Bone marrow (tissue), 2 donors: ENCODE data around the gene SDK2.
"Not testable (repeated sequence)": the region's sequence is repeated elsewhere in the genome, so short reads cannot be mapped to it uniquely, and the experiment has no call there.

Source experiments
- DNase-seq, 2 donors: peaks; one replicate each; lab custom pipeline; 2025; lab: John Stamatoyannopoulos, UW

Gene SDK2

DNA sequence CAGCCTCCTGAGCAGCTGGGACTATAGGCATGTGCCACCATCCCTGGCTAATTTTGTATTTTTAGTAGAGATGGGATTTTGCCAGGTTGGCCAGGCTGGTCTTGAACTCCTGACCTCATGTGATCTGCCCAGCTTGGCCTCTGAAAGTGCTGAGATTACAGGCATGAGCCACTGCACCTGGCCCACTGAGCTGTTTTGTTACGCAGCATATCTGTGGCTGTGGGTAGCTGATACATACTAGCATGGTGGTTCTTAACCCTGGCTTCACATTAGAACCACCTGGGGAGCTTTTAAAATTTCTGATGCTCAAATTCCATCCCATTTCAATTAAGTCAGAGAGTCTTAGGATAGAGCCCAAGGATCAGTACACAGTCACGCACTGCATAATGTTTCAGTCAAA is 190.8 kb downstream of the SDK2 start:
- not testable (repeated sequence) for DNase-seq

DNA sequence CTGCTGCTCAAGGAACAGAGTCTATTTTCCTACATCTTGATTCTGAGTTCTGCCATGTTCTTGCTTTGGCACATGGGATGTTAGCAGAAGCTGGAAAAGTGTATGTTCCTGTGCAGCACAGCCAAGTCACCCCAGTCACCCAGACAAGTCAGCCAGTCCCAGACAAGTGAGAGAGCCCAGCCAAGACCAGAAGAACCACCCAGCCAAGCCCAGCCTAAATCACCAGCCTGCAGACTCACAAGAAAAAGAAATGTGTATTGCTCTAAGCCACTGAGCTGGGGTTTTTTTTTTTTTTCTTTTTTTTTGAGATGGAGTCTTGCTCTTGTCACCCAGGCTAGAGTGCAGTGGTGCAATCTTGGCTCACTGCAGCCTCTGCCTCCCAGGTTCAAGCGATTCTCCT is 191.2 kb downstream of the SDK2 start:
- DNase-seq, result no peak

DNA sequence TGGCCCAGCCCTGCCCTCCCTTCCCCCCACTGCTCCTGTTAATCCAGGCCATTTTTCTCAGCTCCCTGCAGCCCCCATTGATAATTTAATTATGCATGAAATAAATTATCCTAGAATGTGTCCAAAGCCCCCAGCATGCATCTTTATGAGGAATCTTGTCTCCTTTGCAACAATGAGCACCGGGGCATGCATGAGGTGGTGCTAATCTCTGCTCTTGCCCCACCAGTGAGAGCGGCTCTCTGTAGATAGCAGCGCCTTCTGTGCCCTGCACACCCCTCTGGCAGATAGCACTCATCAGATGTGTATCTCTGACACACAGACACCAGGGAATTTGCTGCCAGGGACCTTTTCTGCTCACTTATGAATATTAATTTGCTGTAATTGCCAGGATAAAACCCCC is 192.2 kb downstream of the SDK2 start:
- no peak for DNase-seq

DNA sequence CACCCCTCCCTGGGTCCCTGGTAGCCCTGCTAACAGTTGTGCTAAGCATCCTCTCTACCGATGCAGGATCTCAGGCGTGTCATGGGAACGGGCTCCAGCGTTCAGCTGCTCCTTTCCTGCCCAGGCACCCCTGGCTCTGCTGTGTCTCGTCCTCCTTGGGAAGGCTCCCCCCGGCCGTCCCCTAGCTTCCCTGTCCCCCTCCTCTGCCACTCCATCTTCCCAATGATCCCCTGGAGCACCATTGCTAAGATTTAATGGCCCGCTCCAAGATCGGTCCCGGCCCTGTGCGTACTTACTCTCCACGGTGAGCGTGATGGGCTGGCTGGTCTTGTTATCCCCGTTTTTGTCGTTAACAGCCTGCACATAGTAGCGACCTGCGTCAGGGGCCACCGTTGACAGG is 196.9 kb downstream of the SDK2 start:
- no peak for DNase-seq

DNA sequence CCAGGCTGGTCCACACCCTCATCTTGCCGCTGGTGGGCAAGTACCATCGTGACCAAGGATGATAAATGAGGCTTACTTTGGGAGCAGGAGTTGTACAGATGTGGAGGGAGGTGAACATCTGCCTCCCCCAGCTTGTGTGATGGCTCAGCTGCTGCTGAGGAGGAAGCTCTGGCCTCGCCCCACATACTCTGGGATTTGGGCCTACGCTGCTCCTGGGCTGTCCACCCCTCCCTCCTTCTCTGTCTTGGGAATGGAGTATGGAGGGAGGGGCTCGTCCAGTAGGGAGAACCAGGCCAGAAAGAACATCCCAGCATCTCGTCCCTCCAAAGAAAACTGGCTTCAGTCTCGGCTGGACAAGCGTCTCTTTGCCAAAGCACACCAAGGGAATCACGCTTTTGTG is 197.6 kb downstream of the SDK2 start:
- no peak for DNase-seq

DNA sequence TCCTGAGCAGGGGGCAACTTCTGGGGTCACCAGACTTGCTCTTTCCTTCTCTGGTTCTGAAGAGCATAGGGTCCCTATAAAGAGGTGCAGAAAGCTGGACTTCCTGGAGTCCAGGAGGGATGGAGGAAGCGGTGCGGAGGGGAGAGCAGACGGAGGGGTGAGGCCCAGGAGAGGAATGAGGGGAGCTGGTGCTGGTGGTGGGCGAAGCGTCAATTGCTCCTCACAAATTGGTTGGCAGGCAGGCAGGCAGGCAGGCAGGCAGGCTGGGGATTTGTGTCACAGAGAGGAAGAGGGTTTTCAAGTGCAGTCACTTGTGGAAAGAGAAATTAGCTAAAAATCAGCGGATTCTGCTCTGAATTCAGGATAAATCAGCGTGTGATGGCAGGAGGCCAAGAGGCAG is 198.8 kb downstream of the SDK2 start:
- no peak for DNase-seq

DNA sequence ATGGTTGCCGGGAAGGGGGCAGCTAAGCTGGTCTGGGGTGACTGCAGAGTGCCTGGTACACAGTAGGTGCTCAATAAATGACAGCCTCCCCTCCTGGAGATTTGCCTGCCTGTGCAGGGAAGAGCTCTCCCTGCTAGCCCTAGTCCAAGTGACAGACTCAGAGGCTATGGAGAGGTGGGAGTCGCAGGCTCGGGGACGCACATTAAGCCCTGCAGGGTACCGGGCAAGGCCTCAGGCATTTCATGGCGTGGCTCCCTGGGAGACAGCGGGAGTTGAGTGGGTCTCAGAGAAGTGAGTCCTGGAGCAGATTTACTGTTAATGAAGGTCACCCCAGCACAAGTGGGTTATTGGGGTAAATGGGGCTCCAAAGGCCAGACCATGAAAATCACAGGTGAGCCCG is 200.2 kb downstream of the SDK2 start:
- no peak for DNase-seq

DNA sequence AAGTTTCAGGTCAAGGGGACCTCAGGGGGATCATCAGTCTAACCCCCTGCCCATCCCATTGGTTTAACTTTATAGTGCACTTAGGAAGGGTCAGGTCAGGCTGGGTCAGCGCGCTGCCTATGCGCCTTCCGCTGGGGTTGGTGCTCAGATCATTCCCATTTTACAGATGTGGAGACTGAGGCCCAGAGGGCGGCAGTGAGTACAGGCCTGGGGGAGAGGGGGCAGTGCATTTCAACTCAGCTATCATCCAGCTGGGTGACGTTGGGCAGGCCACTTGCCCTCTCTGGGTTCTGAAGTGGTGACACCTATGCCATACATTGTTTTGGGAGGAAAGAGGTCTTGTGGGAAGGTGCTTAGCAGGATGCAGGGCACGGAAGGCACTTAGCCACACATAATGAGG is 204.6 kb downstream of the SDK2 start:
- DNase-seq, result no peak

DNA sequence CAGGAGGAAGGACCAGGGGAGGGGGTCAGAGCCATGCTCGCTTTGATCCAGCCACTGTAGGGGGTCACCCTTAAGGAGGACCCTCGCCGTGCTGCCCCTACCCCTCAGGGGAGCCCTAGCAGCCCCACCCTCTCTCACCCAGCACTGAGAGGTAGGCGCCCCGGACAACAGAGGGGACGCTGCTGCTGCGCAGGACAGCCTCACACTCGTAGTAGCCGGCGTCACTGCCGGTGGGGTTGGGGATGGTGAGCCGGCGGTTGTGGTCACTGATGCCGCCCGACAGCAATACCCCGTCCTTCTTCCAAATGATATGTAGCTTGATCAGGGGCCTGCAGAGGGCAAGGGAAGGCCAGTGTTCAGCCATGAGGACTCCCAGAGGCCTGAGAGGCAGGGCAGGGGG is 206.4 kb downstream of the SDK2 start:
- no peak for DNase-seq

DNA sequence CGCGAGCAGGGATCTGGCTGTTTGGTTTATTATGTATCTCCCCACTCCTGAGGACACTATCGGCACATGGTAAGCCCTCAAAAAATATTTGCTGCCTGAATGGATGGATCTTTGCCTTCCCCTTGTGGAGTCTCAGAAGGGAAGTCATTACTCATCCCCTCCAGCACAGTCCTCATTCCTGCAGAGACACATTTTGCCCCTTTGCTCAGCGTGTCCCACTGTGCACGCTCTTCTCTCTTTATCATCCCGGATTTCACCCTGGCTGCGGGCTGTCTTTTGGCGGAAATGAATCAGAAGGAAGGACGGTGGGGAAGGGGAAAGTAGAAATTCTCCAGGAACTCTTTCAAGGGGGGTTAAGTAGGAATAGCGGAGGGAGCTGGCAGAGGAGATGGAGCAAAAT is 207.3 kb downstream of the SDK2 start:
- no peak for DNase-seq

DNA sequence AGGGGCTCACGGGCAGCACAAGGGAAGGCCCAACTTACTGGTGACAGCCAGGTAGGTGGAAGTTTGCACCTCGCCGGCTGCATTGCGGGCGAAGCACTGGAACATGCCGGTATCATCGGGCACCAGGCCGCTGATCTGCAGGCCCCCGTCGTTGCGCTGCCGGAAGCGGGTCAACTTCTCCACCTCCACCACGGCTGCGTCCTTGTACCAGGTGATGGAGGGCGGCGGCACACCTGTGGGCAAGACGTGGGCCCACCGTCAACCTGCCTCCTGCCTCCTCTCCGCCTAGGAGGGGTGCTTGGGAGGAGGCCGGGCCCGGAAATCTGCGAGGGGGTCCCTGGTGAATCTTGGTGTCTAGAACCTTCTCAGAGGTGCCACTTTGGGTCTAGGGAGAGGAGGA is 208.8 kb downstream of the SDK2 start:
- no peak for DNase-seq

DNA sequence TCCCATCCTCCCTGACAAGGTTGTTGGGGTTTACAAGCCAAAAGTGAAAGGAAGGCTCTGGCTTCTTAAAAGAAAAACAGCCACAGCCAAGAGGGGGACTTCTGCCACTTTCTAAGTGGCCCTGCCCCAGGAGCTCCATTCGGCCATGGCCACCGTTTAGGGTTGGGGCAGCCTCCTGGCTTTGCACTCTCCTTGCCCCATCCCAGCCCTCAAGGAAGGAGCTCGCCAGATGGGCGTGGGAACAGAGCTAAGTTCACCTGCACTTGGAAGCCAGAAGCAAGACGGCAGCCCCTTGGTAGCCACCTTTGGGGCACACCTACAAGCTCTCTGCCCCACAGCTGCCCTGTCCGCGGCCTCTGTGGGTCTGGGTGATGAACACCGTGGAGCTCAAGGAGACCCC is 210.1 kb downstream of the SDK2 start:
- no peak for DNase-seq

DNA sequence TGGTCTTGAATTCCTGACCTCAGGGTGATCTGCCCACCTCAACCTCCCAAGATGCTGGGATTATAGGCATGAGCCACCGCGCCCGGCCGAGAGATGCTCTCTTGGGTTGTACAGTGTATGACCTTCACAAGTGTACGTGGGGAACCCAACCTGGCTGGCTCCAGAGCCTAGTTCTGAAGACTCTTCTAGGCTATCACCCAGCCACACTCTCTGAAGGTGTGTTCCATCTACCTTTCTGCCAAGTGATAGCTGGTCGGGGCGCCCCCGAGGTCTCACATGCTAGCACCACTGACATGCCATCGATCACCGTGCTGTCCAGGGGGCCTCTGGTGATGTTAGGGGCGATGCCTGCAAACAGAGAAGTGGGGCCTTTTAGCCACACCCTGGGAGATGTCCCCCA is 210.7 kb downstream of the SDK2 start:
- no peak for DNase-seq

DNA sequence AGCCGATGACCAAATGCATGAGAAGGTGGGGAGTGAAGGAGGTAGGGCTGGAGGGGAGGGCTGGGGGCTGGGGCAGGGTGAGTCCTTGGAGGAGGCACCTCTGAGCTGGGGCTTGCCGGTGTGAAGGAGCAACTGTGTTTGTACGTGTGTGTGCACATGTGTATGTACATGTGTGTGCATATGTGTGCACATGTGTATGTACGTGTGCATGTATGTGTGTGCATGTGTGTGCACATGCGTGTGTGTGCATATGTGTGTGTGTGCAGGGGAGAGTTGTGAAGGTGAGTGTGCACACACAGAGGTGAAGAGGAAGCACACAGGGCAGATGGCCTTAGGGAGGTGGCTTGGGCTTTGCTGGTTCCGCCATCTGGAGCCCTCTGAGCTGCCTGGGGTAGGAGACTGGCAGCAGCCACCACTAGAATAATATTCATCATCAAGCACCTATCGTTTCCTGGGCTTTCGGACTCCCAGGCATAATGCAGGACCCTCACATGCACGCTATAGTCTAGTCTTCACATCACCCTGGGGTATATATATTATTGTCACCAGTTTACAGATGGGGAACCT is 211.5 kb downstream of the SDK2 start:
- no peak for DNase-seq

DNA sequence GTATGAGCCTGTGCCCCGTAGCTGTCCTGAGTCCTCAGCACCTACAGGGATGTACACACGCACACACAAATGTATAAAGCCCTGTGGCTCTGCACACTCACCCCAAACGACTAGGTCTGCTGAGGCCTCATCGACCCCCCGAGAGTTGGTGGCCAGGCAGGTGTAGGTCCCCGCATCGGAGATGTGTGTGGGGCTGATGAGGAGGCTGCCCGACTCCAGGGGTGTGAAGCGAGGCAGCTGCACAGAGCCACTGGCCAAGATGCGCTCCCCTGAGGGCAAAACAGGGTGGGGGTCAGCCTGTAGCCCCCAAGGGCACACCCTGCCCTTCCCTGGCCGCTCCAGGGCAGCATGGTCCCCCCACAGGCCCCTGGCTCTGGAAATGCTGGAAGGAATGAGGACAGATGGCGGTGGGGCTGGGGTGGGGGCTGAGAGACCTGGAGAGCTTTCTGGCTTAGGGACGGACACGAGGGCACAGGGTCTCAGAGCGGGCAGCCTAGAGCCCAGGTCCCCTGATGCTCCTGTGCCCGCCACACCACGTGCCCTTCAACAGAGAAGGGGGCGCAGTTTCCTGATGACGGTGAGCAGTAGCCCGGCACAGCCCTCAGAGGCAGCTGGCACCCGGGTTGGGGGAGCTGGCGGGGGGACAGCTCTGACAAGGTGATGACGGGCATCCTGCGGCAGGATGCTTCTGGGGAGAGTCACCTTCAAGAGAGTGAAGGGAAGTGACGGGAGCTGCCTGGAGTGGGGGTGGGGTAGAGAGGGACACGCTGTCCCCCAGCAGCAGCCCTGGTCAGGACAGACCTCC is 212.6 kb downstream of the SDK2 start:
- DNase-seq, result no peak

DNA sequence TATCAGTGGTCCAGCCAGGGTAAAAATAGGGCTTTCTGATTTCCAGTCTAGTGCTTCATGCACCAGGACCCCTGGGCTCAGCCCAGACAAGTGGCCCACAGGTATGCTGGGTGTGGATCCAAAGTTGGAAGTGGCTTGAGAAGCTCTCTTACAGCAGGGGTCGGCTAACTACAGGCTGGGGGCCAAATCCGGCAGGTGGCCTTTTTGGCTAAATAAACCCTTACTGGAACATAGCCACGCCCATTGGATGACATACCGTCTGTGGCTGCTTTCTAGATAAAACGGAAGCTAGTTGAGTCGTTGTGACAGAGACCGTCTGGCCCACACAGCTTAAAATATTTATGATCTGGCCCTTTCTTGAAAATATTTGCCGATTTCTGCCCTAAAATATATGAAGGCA is 213.4 kb downstream of the SDK2 start:
- peak; percentile 19 to 31 for DNase-seq

DNA sequence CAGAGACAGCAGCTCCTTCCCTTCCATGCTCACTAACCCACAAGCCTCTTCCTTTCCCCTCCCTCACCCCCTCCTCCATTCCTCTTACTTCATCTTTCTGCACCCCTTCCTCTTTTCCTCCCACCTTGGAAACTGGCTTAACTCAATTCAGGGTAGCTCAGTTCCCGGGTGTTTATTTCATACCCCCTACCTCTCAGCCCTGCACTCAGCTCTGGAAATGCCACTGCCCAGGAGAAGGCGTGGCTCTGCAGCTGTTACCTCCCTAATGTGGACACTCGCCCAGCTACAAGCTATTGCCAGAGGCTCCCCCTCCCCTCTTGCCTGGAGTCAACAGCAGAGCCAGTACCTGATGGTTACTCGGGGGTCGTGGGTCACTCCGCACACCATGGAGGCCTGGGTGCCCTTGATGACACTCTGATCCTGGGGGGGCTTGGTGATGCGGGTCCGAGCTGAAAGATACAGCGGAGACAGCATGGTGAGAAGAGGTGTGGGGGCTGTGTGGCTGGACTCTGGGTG is 214.0 kb downstream of the SDK2 start:
- no peak for DNase-seq

DNA sequence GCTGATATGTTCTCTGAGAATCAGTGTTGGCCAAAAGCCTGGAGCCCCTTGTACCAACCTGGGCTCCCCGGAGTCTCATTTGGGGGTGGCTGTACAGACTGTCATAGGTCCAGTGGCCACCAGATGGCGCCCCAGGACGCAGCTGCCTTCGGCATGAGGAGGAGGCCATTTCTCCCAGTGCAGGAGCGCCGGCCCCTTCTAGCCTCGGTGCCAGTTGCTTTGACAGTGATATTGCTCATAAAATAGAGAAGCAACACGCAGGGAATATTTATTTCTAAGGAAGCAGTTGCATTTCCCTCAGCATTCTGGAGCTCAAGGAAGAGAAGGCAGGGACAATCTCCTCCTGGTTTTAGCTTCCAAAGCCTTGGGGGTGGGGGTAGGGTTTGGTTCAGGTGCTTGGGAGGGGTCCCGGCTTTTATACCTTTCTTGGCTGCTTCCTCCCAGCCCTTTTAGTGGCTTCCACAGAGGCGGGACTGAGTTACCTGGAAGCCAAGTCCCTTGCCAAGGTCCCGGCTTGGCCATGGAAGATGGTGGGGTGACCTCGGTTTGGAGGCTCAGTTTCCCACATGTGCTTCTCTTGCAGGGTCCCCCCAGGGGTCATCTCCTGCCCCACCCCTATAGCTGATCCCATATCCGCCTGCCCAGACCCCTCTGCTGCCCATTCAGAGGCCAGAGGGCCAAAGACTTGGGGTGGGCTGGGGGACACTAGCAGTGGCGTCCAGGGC is 214.6 kb downstream of the SDK2 start:
- peak; percentile 56 to 66 for DNase-seq

DNA sequence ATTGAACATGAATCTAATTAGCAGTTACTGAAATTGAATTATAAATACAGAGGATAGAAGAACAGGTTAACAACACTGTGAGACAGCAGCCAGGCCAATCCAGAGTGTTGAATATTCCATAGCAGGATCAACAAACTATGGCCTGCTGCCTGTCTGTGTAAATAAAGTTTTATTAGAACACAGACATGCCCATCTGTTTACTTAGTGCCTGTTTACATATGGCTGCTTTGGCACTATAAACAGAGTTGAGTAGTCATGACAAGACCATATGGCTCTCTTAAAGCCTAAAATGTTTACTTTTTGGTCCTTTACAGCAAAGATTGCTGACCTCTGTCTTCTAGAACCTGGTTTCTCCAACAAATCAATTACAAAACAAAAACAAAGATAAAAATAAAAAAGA is 217.0 kb downstream of the SDK2 start:
- DNase-seq, result no peak

DNA sequence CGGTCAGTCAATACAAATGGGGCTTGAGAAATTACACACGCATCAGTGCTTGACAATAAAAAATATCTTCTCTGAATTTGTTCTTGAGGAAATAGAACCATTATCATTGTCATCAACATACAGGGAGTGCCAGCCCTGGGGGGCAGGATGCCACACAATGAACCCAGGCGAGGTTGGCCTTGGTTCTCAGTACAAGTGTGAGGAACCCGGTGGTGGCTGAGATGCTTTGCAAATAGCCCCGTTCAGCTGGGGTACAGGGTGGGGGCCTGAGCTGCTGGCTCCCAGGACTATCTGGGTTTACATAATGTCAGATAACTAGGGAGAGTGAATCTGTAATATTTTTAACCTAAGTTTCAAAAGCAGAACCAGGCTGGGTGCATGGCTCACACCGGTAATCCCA is 219.7 kb downstream of the SDK2 start:
- DNase-seq, result no peak

DNA sequence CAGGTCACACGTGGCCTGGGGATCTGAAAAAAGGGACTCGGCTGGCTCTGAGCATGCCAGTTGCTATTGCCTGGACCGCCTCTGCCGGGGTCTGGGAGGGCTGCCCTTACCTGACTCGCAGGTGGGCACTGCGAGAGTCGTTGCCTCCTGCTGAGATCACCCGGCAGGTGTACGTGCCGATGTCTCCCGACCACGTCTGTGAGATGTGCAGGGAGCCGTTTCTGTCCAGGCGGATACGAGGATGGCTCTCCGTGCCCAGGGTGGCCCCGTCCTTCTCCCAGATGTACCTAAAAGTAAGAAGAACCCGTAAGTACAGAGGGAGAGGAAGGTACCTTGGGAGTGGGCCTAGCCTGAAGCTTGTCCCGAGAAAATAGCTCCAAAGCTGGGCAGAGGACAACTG is 220.4 kb downstream of the SDK2 start:
- no peak for DNase-seq

DNA sequence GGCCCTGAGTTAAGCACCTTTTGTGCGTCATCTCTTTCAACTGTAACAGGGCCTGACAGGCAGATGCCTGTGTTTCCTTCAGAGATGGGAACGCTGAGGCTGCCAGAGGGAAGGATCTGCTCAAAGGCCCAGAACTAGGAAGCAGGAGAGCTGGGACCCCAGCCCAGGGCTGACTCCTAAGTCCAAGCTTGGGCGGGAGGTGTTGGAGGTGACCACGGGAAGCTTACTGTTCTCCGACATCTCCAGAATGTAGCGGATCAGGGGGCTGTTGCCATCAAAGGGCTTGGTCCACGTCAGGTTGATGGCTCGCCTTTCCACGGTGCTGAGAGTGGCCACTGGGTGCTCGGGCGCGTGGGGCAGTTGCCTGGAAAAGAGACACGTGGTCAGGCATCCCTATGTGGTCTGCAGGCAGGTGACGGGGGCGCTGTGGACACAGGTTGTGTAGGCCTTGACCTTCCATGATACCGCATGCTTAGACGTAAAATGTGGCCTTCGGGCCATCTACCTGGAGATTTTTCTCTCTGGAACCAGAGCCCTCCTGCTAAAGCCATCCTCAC is 221.0 kb downstream of the SDK2 start:
- no peak for DNase-seq

DNA sequence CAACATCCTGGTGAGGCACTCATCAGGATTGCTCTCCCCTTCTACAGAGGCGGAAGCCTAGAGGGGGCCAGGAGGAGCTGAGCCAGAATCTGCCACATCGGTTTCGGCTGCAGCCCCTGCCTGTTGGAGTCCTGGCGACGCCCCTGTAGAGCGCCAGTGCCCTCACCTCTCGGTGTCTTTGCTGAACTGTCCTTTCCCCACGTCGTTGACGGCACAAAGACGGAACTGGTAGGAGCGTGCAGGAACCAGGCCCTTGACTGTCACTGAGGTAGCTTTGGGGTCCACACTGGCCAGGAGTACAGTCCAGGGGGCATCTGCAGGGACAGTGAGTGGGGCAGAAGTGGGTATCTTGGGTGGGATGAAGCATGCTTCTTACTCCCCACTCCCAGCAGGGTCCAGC is 222.1 kb downstream of the SDK2 start:
- no peak for DNase-seq
